HepG2 (cell line): ENCODE data around the gene PSMA7. TPM values are rescaled to one million over a fixed set of nuclear protein-coding genes. Genes with fewer than 3 reads are reported as not detected.
A peak's percentile ranks its signal among the peaks of the same experiment; 100 is the strongest.

ENCODE experiments used
- ESRRA ChIP-seq: sonication (generic); formaldehyde crosslinking; IDR thresholded peaks from 2 replicates; pipeline ENCODE4 v1.5.1; 2020; ENCODE audit warnings: mild to moderate bottlenecking, low read depth, missing genetic modification reagents
- HBP1 ChIP-seq: IDR thresholded peaks from 2 replicates; pipeline ENCODE4 v1.6.1; 2016; ENCODE audit warnings: low read depth, control low read depth
- KDM2A ChIP-seq: sonication (generic); formaldehyde crosslinking; IDR thresholded peaks from 2 replicates; pipeline ENCODE4 v1.4.0; 2020; ENCODE audit warnings: low read depth, missing genetic modification reagents, borderline replicate concordance
- MBD4 ChIP-seq: IDR thresholded peaks from 2 replicates; pipeline ENCODE4 v1.6.1; 2012; ENCODE audit warnings: low read length, inconsistent platforms, borderline replicate concordance
- PATZ1 ChIP-seq: sonication (generic); formaldehyde crosslinking; IDR thresholded peaks from 2 replicates; pipeline ENCODE4 v1.4.0; 2020; ENCODE audit warnings: missing genetic modification reagents
- POLR2AphosphoS5 ChIP-seq: IDR thresholded peaks from 2 replicates; pipeline ENCODE4 v1.6.1; 2012; ENCODE audit warnings: low read depth, low read length
- RARA ChIP-seq: IDR thresholded peaks from 2 replicates; pipeline ENCODE4 v1.6.1; 2016; ENCODE audit warnings: missing genetic modification reagents, missing compliant biosample characterization
- TFDP2 ChIP-seq: sonication (generic); formaldehyde crosslinking; IDR thresholded peaks from 2 replicates; pipeline ENCODE4 v1.4.0; 2020; ENCODE audit warnings: missing genetic modification reagents
- ZC3H13 ChIP-seq: sonication (generic); formaldehyde crosslinking; IDR thresholded peaks from 2 replicates; pipeline ENCODE4 v1.8.1; 2023; ENCODE audit warnings: mild to moderate bottlenecking, missing genetic modification reagents, moderate library complexity
- ZFP36L1 ChIP-seq: sonication (generic); formaldehyde crosslinking; IDR thresholded peaks from 2 replicates; pipeline ENCODE4 v1.8.0; 2022; ENCODE audit warnings: mild to moderate bottlenecking, missing genetic modification reagents, moderate library complexity
- ZNF326 ChIP-seq: sonication (generic); formaldehyde crosslinking; IDR thresholded peaks from 2 replicates; pipeline ENCODE4 v1.4.0; 2020; ENCODE audit warnings: missing genetic modification reagents, borderline replicate concordance
- ZNF441 ChIP-seq: sonication (generic); formaldehyde crosslinking; IDR thresholded peaks from 2 replicates; pipeline ENCODE4 v1.7.0; 2021; ENCODE audit warnings: missing genetic modification reagents, borderline replicate concordance
- polyA plus RNA-seq, 8 experiments: library from polyadenylated mRNA; depleted of rRNA in 3 of 8; stranded (reverse) in 7 of 8; unstranded in 1 of 8; fragments of >200 nt; fragmentation: Illumina TruSeq in 4 of 8; extraction: Trizol in 4 of 8; gene quantifications; 2 replicates each; pipeline versions ENCODE4 v1.2.1 to v1.2.3, GENCODE V29; 2011 to 2016; ENCODE audit warnings: low read depth in 4 of 8, missing spikeins in 1 of 8, mixed read lengths in 1 of 8; ENCODE audit not compliant: insufficient read depth in 1 of 8
- total RNA-seq, 5 experiments: library from RNA; depleted of rRNA; stranded (reverse); fragments of >200 nt; fragmentation: Illumina TruSeq; extraction: Trizol; gene quantifications; 2 replicates each; pipeline ENCODE4 v1.2.3, GENCODE V29; 2016; ENCODE audit warnings: low read depth in 1 of 5
- TF ChIP-seq, protein P1 (sequence below): sonication (generic); formaldehyde crosslinking; IDR thresholded peaks from 2 replicates; pipeline ENCODE4 v1.4.0; 2020; ENCODE audit warnings: missing genetic modification reagents
- TF ChIP-seq, protein P2 (sequence below): sonication (generic); formaldehyde crosslinking; IDR thresholded peaks from 2 replicates; pipeline ENCODE4 v1.8.1; 2023; ENCODE audit warnings: mild to moderate bottlenecking, moderate library complexity, missing genetic modification reagents
- TF ChIP-seq, protein P3 (sequence below): sonication (generic); formaldehyde crosslinking; IDR thresholded peaks from 2 replicates; pipeline ENCODE4 v1.4.0; 2020; ENCODE audit warnings: missing genetic modification reagents, low read depth, mild to moderate bottlenecking, borderline replicate concordance
- TF ChIP-seq, protein P4 (sequence below): sonication (generic); formaldehyde crosslinking; IDR thresholded peaks from 2 replicates; pipeline ENCODE4 v1.4.0; 2020; ENCODE audit warnings: missing genetic modification reagents

Gene PSMA7
- total and polyA plus RNA-seq, 2 of the 13 experiments (the other 11 are each of a cell fraction or from before 2014, with no cell fraction given) = 531 to 631 TPM

DNA sequence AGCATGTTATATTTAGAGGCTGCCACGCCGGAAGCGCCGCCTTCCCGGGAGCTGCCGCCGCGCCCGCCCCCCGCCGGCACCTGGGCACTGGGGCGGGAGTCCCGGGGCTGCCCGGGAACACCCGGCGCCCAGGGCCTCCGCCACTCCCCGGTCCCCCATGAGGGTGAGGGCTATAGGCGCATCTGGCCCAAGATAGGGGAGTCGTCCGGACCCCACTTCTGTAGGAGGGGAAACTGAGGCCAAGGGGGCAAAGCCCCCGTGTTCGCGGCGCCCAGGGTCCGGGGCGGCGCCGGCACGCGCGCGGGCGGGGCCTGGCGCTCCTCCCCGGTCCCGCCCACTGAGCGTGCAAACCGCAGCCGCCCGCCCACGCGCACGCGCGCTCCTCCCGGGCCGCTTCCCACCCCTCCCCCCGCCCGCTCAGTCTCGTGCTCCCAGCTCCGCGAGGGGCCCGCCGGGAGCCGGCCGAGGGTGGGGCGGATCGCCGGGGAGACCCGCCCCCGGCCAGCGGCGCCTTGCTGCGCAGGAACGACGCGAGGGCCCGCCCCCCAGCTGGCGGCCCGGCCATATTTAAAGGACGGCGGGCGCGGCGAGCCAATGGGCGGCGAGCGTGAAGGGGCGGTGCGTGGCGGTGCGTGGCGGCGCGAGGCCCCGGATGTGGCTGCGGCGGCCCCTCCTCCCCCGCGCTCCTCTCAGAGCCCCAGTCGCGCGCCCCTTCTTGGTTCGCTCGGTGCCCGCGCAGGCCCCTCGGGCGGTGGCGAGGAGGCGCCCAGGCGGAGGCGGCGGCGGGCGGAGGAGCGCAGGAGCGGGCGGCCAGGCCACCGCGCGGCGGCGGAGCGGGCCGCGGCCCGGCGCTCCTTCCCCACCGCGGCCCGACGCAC is 21.2 kb downstream of the PSMA7 start, which contains the start of gene LSM14B (continued):
- TF ChIP-seq, protein P1, sequence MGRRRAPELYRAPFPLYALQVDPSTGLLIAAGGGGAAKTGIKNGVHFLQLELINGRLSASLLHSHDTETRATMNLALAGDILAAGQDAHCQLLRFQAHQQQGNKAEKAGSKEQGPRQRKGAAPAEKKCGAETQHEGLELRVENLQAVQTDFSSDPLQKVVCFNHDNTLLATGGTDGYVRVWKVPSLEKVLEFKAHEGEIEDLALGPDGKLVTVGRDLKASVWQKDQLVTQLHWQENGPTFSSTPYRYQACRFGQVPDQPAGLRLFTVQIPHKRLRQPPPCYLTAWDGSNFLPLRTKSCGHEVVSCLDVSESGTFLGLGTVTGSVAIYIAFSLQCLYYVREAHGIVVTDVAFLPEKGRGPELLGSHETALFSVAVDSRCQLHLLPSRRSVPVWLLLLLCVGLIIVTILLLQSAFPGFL (CRISPR knock-in tag) = no peak
- TF ChIP-seq KDM2A (CRISPR knock-in tag) (peak; percentile 34; the same call in 1 of the 2 replicates), RARA (CRISPR knock-in tag) (peak; percentile 34; the same call in 1 of the 2 replicates), PATZ1 (peak; percentile 66), ZC3H13 (CRISPR knock-in tag) (peak; percentile 46; the same call in 1 of the 2 replicates), ESRRA (CRISPR knock-in tag) (peak; percentile 73), ZNF326 (CRISPR knock-in tag) (no peak), ZFP36L1 (peak; percentile 26; the same call in 1 of the 2 replicates), TFDP2 (CRISPR knock-in tag) (peak; percentile 96), HBP1 (peak; percentile 30; the same call in 1 of the 2 replicates), MBD4 (no peak), POLR2AphosphoS5 (peak; percentile 36; the same call in 1 of the 2 replicates), ZNF441 (CRISPR knock-in tag) (peak; percentile 7; the same call in 1 of the 2 replicates)
- TF ChIP-seq, protein P2, sequence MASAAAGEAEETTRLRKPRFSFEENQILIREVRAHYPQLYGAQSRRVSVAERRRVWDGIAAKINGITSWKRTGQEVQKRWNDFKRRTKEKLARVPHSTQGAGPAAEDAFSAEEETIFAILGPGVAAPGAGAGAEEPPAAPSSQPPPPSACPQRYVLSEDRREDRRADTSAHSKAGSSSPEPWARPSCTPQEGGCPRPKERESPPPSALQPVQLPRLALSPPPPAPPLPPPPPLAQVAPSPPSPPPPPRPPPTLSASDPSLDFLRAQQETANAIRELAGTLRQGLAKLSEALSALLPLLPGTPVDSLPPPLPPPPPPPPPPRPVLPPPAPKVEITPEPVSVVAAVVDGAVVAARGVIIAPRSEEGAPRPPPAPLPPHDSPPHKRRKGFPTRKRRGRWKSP = peak; percentile 8; the same call in 1 of the 2 replicates
- TF ChIP-seq, protein P3, sequence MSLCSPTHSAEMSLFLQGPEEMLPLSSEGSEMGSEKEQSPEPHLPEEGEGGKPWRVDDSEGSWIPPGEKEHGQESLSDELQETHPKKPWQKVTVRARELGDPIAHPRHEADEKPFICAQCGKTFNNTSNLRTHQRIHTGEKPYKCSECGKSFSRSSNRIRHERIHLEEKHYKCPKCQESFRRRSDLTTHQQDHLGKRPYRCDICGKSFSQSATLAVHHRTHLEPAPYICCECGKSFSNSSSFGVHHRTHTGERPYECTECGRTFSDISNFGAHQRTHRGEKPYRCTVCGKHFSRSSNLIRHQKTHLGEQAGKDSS (CRISPR knock-in tag) = peak; percentile 85
- TF ChIP-seq, protein P4, sequence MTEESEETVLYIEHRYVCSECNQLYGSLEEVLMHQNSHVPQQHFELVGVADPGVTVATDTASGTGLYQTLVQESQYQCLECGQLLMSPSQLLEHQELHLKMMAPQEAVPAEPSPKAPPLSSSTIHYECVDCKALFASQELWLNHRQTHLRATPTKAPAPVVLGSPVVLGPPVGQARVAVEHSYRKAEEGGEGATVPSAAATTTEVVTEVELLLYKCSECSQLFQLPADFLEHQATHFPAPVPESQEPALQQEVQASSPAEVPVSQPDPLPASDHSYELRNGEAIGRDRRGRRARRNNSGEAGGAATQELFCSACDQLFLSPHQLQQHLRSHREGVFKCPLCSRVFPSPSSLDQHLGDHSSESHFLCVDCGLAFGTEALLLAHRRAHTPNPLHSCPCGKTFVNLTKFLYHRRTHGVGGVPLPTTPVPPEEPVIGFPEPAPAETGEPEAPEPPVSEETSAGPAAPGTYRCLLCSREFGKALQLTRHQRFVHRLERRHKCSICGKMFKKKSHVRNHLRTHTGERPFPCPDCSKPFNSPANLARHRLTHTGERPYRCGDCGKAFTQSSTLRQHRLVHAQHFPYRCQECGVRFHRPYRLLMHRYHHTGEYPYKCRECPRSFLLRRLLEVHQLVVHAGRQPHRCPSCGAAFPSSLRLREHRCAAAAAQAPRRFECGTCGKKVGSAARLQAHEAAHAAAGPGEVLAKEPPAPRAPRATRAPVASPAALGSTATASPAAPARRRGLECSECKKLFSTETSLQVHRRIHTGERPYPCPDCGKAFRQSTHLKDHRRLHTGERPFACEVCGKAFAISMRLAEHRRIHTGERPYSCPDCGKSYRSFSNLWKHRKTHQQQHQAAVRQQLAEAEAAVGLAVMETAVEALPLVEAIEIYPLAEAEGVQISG (CRISPR knock-in tag) = peak; percentile 63
